NT2/D1 (cell line): ENCODE data around the gene PHC2.

Experiments used
- SUZ12 ChIP-seq: IDR thresholded peaks from 2 replicates; pipeline ENCODE4 v1.6.1; 2011; ENCODE audit not compliant: insufficient read length, insufficient read depth; ENCODE audit errors: extremely low read depth
- YY1 ChIP-seq: IDR thresholded peaks from 2 replicates; pipeline ENCODE4 v1.6.1; 2011; ENCODE audit not compliant: insufficient read length, insufficient read depth
- ZNF274 ChIP-seq: IDR thresholded peaks from 2 replicates; pipeline ENCODE4 v1.6.1; 2011; ENCODE audit warnings: mild to moderate bottlenecking, low read depth, low read length

DNA sequence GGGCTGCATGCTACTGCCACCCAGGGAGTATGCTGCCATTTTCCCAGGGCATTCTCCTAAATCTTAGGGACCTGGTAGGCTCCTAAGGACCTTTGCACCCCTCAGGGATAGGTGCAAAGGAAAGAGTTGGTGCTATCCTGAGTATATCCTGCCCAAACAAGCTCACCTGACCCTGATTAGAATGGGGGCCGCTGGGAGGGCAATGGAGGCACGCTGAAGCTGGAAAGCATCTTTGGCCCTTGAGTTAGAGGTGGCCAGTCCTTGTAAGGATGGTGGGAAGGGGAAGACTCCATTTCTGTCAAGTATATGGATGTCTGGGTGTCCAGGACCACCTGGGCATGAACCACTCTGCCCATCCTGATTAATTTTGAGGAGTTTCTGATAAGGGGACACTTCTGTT is 61.1 kb downstream of the PHC2 start:
- TF ChIP-seq ZNF274: no peak
- TF ChIP-seq YY1: no peak
- TF ChIP-seq SUZ12: no peak
